Measurements from ENCODE around the gene GATAD2B. TPM values are rescaled to one million over a fixed set of nuclear protein-coding genes. Genes with fewer than 3 reads are reported as not detected.

GATAD2B gene
- total and polyA plus RNA-seq, 7 donors, result 1.8 to 37.4 (median 16.4) TPM

DNA sequence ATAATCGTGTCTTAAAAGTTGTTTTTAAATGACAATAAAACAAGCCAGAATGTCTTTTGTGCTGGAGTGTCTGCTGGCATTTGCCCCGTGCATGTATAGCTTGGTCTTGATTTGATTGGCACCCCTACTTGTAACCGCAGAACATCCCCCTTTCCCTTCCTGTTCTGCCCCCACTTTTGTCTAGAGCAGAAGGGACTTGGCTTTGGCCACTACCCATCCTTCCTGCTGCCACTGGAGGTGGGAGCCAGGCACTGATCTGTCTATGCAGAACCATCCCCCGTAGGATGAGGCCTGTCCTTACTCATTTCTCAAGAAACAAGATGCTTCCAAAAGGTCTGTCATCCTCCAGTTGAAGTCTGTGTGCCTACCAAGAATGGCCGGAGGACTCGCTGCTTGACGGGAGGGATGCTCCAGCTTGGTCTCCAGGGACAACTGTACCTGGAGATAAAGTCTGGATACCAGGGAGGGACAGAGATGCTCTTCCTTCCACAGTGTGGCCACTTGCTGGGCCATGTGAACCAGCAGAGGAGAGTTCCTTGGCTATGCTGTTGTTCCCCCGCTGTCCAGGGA, 148.7 kb downstream of the GATAD2B start:
- Histone ChIP-seq H3K27ac (peak overlapping the region; percentile 88 to 93 (median 92)), H3K4me3 (peak overlapping the region in 1 of 4 donors; percentile 60), H3K36me3 (peaks cover 5 to 47% (median 9%) of the 10 kb centered on the region in 4 donors), H3K9me3 (no peaks in the 10 kb centered on the region), H3K4me1 (peaks cover 0 to 49% (median 39%) of the 10 kb centered on the region in 4 donors), H3K27me3 (no peaks in the 10 kb centered on the region)
- intact Hi-C loops (cut with DNase I), result loop anchor here (2.0 kb wide), 1 partner anchor 97 kb away; no protein-coding TSS in a partner anchor
- DNase-seq, result no peak
- 80 to 83% methylated on average over 8 of the region's 8 CpGs for WGBS, 2 donors
- TF ChIP-seq EP300 (IDR thresholded peaks at IDR 0.05) (no peak), POLR2AphosphoS5 (IDR thresholded peaks at IDR 0.05) (no peak), POLR2A (IDR thresholded peaks at IDR 0.05) (no peak)
- TF ChIP-seq, protein P1, sequence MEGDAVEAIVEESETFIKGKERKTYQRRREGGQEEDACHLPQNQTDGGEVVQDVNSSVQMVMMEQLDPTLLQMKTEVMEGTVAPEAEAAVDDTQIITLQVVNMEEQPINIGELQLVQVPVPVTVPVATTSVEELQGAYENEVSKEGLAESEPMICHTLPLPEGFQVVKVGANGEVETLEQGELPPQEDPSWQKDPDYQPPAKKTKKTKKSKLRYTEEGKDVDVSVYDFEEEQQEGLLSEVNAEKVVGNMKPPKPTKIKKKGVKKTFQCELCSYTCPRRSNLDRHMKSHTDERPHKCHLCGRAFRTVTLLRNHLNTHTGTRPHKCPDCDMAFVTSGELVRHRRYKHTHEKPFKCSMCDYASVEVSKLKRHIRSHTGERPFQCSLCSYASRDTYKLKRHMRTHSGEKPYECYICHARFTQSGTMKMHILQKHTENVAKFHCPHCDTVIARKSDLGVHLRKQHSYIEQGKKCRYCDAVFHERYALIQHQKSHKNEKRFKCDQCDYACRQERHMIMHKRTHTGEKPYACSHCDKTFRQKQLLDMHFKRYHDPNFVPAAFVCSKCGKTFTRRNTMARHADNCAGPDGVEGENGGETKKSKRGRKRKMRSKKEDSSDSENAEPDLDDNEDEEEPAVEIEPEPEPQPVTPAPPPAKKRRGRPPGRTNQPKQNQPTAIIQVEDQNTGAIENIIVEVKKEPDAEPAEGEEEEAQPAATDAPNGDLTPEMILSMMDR (IDR thresholded peaks at IDR 0.05), result no peak

DNA sequence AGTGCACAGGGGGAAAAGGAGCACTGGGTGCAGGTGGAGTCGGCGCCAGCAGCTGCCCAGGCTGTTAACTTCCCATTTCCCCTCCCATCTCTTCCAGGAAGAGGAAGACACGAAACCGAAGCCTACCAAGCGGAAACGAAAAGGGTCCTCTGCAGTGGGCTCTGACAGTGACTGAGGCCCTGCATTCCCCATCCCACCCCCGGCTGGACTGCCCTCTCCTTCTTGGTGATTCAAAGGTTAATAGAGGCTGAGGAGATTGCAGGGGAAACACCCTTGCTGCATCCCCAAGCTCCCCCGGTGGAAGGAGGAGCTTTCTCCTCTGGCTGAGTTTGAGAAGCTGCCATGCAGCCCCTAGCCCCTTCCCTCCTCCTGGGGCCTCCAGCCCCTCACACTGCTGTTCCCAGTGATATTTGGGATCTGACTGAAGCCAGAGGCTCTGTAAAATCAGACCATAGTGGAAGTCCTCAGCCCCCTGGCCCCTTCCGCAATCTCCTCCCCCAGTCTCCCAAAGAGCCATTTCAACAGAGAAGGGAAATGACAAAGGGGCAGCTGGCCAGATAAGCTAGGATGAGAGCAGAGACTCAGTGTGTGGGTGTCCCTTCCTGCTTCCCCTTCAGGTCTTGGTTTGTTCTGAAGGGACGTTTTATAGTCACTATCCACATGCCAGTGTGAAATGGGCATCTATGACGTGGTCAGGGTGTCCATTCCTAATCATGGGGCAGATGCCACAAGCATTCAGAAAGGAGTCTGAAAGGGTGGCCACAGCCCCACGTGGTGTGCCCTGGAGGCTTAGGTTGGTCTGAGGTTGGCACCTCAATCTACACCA, 149.5 kb downstream of the GATAD2B start:
- Histone ChIP-seq H3K4me1 (peaks cover 0 to 45% (median 37%) of the 10 kb centered on the region in 4 donors), H3K27me3 (no peaks in the 10 kb centered on the region), H3K27ac (peak overlapping the region; percentile 34 to 93 (median 90)), H3K9me3 (no peaks in the 10 kb centered on the region), H3K4me3 (no peak overlapping the region), H3K36me3 (peaks cover 7 to 53% (median 15%) of the 10 kb centered on the region in 4 donors)
- intact Hi-C loops (cut with DNase I), result no loop called here
- DNase-seq, result no peak
- WGBS, 2 donors, result 68 to 81% methylated on average over 12 of the region's 12 CpGs
- TF ChIP-seq POLR2AphosphoS5 (IDR thresholded peaks at IDR 0.05) (no peak), POLR2A (IDR thresholded peaks at IDR 0.05) (no peak), EP300 (IDR thresholded peaks at IDR 0.05) (no peak)

- intact Hi-C loops (cut with DNase I), result loop anchor here (1.0 kb wide), 1 partner anchor 200 kb away; no protein-coding TSS in a partner anchor
- DNase-seq, result no peak
- Histone ChIP-seq H3K27ac (peak overlapping the region in 2 of 4 donors; percentile 88 to 91), H3K4me3 (no peak overlapping the region), H3K9me3 (no peaks in the 10 kb centered on the region), H3K4me1 (peaks cover 0 to 32% (median 25%) of the 10 kb centered on the region in 4 donors), H3K36me3 (peaks cover 19 to 66% (median 27%) of the 10 kb centered on the region in 4 donors), H3K27me3 (no peaks in the 10 kb centered on the region)
- 86 to 89% methylated on average over 21 of the region's 21 CpGs for WGBS, 2 donors
- TF ChIP-seq, protein P1 (IDR thresholded peaks at IDR 0.05), result peak in 3 of 4 experiments; percentile 27 to 44 (median 42)
- TF ChIP-seq POLR2A (IDR thresholded peaks at IDR 0.05), result no peak
These were observed 150.8 kb downstream of the GATAD2B start for GRCh38 chr1:153771841-153772593.

DNA sequence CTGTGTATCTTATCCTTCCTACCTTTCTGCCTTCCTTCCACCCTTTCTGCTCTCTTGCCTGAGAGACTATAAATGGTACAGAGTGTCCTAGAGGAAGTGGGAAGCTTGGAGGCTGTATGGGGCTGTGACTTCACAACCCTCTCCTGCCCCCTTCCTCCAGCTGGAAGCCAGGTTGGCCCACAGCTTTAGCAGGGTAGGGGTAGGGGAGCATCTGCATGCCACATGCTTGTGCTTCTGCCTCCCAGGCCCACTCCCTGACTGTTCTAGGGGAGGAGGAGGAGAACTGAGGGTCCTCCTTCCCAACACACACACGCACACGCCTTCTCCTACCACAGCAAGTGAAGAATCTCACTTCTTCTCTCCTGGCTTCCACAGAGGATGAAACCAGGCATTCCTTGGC, 151.5 kb downstream of the GATAD2B start:
- peak overlapping the region in 3 of 4 donors; percentile 7 to 34 (median 8) for H3K27ac ChIP-seq
- TF ChIP-seq, protein P1 (IDR thresholded peaks at IDR 0.05), result no peak
- TF ChIP-seq POLR2A (IDR thresholded peaks at IDR 0.05), result no peak
- no peak for TF ChIP-seq POLR2AphosphoS5 (IDR thresholded peaks at IDR 0.05)
- TF ChIP-seq EP300 (IDR thresholded peaks at IDR 0.05), result no peak
- H3K4me3 ChIP-seq, result no peak overlapping the region
- H3K36me3 ChIP-seq, result peaks cover 19 to 73% (median 30%) of the 10 kb centered on the region in 4 donors
- H3K9me3 ChIP-seq, result no peaks in the 10 kb centered on the region
- peaks cover 0 to 24% (median 18%) of the 10 kb centered on the region in 4 donors for H3K4me1 ChIP-seq
- H3K27me3 ChIP-seq, result no peaks in the 10 kb centered on the region
- WGBS, 2 donors, result 81 to 91% methylated on average over 2 of the region's 2 CpGs
- no peak for DNase-seq
- intact Hi-C loops (cut with DNase I), result no loop called here
